GM18499 (cell line): ENCODE data around the gene MTRF1L.
"Not testable (repeated sequence)": the region's sequence is repeated elsewhere in the genome, so short reads cannot be mapped to it uniquely, and the experiment has no call there.

Source experiments
- ATAC-seq: cut with Tn5 transposase; IDR thresholded peaks from one replicate; pipeline ENCODE4 v1.9.1; 2021; ENCODE audit warnings: moderate number of reproducible peaks; ENCODE audit not compliant: insufficient read depth, unreplicated experiment

MTRF1L gene

GRCh38 chr6:153012856-153013255 is 10.3 kb upstream of the MTRF1L start:
- no peak for ATAC-seq

- peak; percentile 0 for ATAC-seq
Observed at GRCh38 chr6:153003366-153003690, 819 bp upstream of the MTRF1L start.

GRCh38 chr6:153001767-153002612 is 519 bp downstream of the MTRF1L start:
- peak; percentile 16 for ATAC-seq

- not testable (repeated sequence) for ATAC-seq
Observed at GRCh38 chr6:153000790-153001189, 1.7 kb downstream of the MTRF1L start.

- no peak for ATAC-seq
Observed at GRCh38 chr6:153000243-153000642, 2.3 kb downstream of the MTRF1L start.

- not testable (repeated sequence) for ATAC-seq
Observed at GRCh38 chr6:152999538-152999937, 3.0 kb downstream of the MTRF1L start.

GRCh38 chr6:152993847-152994246 is 8.7 kb downstream of the MTRF1L start:
- no peak for ATAC-seq

- ATAC-seq: no peak
Observed at GRCh38 chr6:152993431-152993830, 9.1 kb downstream of the MTRF1L start.

- no peak for ATAC-seq
Observed at GRCh38 chr6:152986978-152987377, 15.5 kb downstream of the MTRF1L start.

GRCh38 chr6:152985300-152985699 is 17.2 kb downstream of the MTRF1L start:
- not testable (repeated sequence) for ATAC-seq

- peak; percentile 26 for ATAC-seq
Observed at GRCh38 chr6:152984513-152984872, 18.0 kb downstream of the MTRF1L start.

GRCh38 chr6:152983637-152984512 is 18.6 kb downstream of the MTRF1L start:
- no peak for ATAC-seq

GRCh38 chr6:152982904-152983636 is 19.4 kb downstream of the MTRF1L start, which contains the start of gene FBXO5:
FBXO5 (minus strand) TSS chr6:152983041; CDS start chr6:152982959, 82 bp downstream.
- peak; percentile 60 for ATAC-seq

- no peak for ATAC-seq
Observed at GRCh38 chr6:152981989-152982903, 20.3 kb downstream of the MTRF1L start.

- no peak for ATAC-seq
Observed at GRCh38 chr6:152981219-152981618, 21.3 kb downstream of the MTRF1L start.

- no peak for ATAC-seq
Observed at GRCh38 chr6:152980656-152981055, 21.9 kb downstream of the MTRF1L start.

- ATAC-seq: no peak
Observed at GRCh38 chr6:152979116-152979515, 23.4 kb downstream of the MTRF1L start.

GRCh38 chr6:152978058-152978457 is 24.5 kb downstream of the MTRF1L start:
- ATAC-seq: no peak

- no peak for ATAC-seq
Observed at GRCh38 chr6:152977556-152977955, 25.0 kb downstream of the MTRF1L start.

GRCh38 chr6:152976749-152977148 is 25.8 kb downstream of the MTRF1L start:
- no peak for ATAC-seq
